ENCODE data around the gene ADAM12.

DNA sequence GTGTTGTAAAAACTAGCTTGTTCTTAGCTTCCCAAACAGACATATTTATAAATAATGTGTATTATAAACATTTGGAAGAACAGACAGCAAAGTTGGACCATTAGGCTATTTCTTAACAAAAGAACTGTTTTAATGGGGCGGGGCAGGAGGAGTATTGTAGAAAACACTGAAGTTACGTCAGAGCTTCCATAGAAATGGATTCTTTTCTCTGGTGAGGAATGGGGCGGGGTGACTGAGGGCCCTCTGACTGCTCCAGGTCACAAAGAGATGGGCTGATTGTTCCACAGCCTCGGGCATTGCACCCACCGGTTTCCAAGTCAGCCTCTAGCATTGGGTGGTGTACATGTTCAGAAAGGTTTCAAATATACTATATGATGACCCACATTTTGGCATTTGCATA is 36.8 kb upstream of the ADAM12 start:
- no peak for TF ChIP-seq SPI1 (IDR thresholded peaks at IDR 0.05; ENCODE audit: low read depth, low read length)
- TF ChIP-seq TAF1 (IDR thresholded peaks at IDR 0.05; ENCODE audit: low read depth, low read length) = no peak
- TF ChIP-seq POLR2A (IDR thresholded peaks at IDR 0.05; ENCODE audit: low read depth, low read length) = no peak
- TF ChIP-seq POLR2AphosphoS5 (IDR thresholded peaks at IDR 0.05; ENCODE audit: low read depth, low read length) = no peak
- TF ChIP-seq POU2F2 (IDR thresholded peaks at IDR 0.05; ENCODE audit: low read depth, low read length) = no peak

All from GM12891 (cell line).